ENCODE results near the gene C1QTNF8.

GRCh38 chr16:1130382-1130781 is 34.3 kb upstream of the C1QTNF8 start:
- TF ChIP-seq CTCF (IDR thresholded peaks at IDR 0.05; ENCODE audit: low read depth, low read length) (no peak), EZH2phosphoT487 (IDR thresholded peaks at IDR 0.05; ENCODE audit: low read depth) (no peak)

All from OCI-LY3 (cell line).